GM06990 (cell line): ENCODE data around the gene FHIT.

Experiments
- DNase-seq: peaks from one replicate; pipeline ENCODE4 v3.0.0-alpha.2; 2011; ENCODE audit not compliant: insufficient read length; ENCODE audit errors: extremely low read depth
- H3K27me3 ChIP-seq: replicated peaks from 2 replicates; pipeline ENCODE4 v1.6.0; 2011; ENCODE audit warnings: low read length; ENCODE audit not compliant: control insufficient read depth, insufficient read depth
- H3K36me3 ChIP-seq: 2 replicates; pipeline ENCODE4 v1.5.1; 2011; ENCODE audit warnings: low read length; ENCODE audit not compliant: control insufficient read depth, insufficient read depth
- H3K4me3 ChIP-seq: replicated peaks from 2 replicates; pipeline ENCODE4 v1.5.1; 2011; ENCODE audit warnings: low read depth, mild to moderate bottlenecking, control low read depth, low read length
- CTCF ChIP-seq: IDR thresholded peaks from 2 replicates; pipeline ENCODE4 v1.5.1; 2011; ENCODE audit warnings: low read length, control low read depth, mild to moderate bottlenecking, inconsistent platforms; ENCODE audit not compliant: insufficient read depth, poor library complexity, severe bottlenecking

The FHIT gene

DNA sequence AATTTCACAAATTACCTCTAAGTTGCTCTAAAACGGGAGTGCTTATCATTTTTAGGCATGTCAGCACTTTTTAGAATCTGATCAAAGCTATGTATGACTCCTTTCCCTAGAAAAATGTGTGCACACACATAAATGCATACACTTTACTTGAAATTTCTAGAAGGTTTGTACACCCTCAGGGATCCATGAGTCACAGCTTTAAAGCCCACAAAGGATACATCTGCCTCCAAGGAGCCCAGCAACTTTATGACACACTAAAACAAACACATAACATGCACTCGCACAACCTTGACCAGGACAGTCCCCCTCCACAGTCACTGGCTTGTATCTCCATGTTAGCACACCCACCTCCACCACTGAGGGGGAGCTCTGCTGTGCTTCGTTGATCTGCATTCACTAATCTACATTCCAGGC, 1479.5 kb downstream of the FHIT start:
- TF ChIP-seq CTCF = no peak
- no peaks in the 10 kb centered on the region; the same call in none of the 2 replicates for H3K27me3 ChIP-seq
- no peak for DNase-seq
- H3K36me3 ChIP-seq = no peaks in the 10 kb centered on the region
- H3K4me3 ChIP-seq = no peak overlapping the region

DNA sequence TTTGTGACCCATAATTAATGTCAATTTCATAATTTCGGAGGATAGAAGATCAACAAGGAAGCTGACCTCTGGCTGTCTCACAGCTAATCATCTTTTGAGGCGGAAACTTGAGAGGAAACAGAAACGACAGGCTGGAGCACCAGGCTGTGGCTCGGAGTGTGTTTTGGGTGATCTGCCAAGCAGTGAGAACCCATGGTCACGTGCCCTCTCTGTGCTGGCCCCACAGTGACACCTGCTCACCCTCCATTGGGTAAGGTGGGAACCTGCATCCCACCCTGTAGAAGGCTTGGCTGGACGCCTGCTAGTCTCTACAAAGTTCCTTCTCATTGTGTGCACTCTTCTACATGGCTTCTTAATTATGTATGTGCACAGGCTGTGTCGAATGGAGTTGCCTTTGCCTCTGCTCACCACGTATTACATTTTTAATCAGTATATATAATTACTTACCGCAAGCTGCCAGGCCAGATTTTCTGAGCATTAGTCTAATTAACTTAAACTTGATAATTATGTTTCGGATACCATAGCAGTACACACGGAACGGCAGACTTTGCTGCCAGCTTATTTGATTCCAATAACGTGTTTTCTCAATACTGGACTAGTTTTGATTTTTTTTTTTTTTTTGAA, 1482.0 kb downstream of the FHIT start:
- no peak for DNase-seq
- H3K36me3 ChIP-seq = no peaks in the 10 kb centered on the region
- H3K4me3 ChIP-seq = no peak overlapping the region
- TF ChIP-seq CTCF = no peak
- no peaks in the 10 kb centered on the region; the same call in none of the 2 replicates for H3K27me3 ChIP-seq

GRCh38 chr3:59766200-59766872, 1484.9 kb downstream of the FHIT start:
- no peaks in the 10 kb centered on the region for H3K36me3 ChIP-seq
- DNase-seq = no peak
- no peak for TF ChIP-seq CTCF
- H3K4me3 ChIP-seq = no peak overlapping the region
- no peaks in the 10 kb centered on the region; the same call in 1 of the 2 replicates for H3K27me3 ChIP-seq

DNA sequence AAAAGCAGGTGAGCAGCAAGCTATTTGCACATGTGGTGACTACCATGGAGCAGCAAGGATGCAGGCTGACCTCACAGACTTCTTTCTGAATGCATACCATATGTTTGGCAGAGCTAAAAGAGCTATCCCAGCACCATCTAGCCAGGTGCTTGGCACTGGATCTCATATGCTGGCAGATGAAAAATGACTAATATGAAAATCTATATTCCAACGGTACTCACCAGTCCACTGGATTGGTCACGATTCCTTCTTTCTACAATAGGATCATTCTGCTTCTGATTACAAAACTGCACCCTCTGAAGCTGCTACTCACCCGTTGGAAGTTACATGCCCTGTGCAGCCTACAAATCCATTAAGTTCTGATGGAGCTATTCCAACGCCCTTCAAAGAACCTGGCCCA, 1487.1 kb downstream of the FHIT start:
- no peak for TF ChIP-seq CTCF
- no peaks in the 10 kb centered on the region for H3K27me3 ChIP-seq
- DNase-seq = no peak
- H3K4me3 ChIP-seq = no peak overlapping the region
- H3K36me3 ChIP-seq = no peaks in the 10 kb centered on the region

DNA sequence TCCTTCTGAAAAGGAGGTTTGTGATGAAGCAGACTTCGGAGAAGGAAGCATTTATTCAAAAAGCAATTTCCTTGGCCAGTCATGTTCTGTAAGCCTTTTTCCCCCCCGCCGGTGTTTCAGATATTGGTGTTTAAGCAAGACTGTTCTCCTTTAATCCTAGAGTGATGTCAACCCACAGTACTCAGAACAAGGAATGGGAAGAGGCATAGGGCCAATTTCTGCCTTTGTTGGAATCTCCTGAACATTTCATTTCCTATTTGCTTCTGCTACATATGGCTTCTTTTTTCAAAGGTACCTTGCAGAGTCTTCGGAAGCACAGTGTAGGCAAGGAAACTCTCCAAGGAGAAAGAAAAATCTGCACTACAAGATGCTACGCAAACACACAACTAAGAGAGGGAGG, 1488.3 kb downstream of the FHIT start:
- no peaks in the 10 kb centered on the region for H3K27me3 ChIP-seq
- H3K36me3 ChIP-seq = no peaks in the 10 kb centered on the region
- no peak for TF ChIP-seq CTCF
- no peak overlapping the region for H3K4me3 ChIP-seq
- no peak for DNase-seq
